ENCODE results near the gene OPCML.

DNA sequence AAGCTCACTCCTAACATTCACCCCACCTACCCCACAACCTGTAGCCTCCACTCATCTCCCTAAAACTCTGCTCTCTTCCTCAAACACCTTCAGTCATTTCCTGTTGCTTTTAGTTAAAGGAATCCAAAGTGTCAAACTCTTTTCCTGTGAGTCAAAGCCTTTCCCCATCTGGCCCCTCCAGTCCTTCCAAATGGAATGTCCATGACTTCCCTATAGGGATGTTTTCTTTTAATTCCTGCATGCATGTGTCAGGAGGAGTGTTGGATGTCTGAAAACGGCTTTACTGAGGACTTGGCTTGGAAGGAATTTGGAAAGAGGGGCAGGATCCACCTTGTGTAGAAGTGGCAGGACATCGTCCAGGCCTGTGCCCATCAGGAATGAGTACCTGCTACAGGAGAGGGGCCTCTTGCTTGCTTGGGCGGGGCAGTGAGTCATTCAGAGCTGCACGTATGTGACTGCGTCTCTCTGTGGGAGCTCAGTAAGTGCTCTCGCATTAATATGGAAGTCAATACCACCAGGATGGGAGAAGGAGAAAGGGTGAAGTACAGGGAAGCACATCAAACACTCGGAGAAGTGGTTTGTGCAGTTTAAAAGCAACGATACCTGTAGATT is 491.9 kb downstream of the OPCML start:
- TF ChIP-seq, protein P1, sequence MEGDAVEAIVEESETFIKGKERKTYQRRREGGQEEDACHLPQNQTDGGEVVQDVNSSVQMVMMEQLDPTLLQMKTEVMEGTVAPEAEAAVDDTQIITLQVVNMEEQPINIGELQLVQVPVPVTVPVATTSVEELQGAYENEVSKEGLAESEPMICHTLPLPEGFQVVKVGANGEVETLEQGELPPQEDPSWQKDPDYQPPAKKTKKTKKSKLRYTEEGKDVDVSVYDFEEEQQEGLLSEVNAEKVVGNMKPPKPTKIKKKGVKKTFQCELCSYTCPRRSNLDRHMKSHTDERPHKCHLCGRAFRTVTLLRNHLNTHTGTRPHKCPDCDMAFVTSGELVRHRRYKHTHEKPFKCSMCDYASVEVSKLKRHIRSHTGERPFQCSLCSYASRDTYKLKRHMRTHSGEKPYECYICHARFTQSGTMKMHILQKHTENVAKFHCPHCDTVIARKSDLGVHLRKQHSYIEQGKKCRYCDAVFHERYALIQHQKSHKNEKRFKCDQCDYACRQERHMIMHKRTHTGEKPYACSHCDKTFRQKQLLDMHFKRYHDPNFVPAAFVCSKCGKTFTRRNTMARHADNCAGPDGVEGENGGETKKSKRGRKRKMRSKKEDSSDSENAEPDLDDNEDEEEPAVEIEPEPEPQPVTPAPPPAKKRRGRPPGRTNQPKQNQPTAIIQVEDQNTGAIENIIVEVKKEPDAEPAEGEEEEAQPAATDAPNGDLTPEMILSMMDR (IDR thresholded peaks at IDR 0.05), result no peak
- TF ChIP-seq POLR2A (IDR thresholded peaks at IDR 0.05), result no peak

Measured in vagina (tissue), 2 donors.